Globus pallidus (tissue), 1 donor: ENCODE measurements around the gene CCT6B.
A peak's percentile ranks its signal among the peaks of the same experiment; 100 is the strongest.
"Not testable (repeated sequence)": the region's sequence is repeated elsewhere in the genome, so short reads cannot be mapped to it uniquely, and the experiment has no call there.

ENCODE experiments used
- DNase-seq: peaks from one replicate; pipeline ENCODE4 v3.0.0-alpha.2; 2015; ENCODE audit warnings: low spot score

CCT6B gene

GRCh38 chr17:34961093-34961911 is at the start of gene CCT6B, which contains the start of gene ZNF830:
Gene CCT6B (minus strand): TSS chr17:34961460. CDS start chr17:34961393, 67 bp downstream.
Gene ZNF830 (plus strand): TSS chr17:34961540. CDS start chr17:34961567, 27 bp downstream.
- peak; percentile 92 for DNase-seq

- no peak for DNase-seq
These were observed 48.8 kb upstream of the CCT6B start for GRCh38 chr17:35010093-35010492.

- no peak for DNase-seq
These were observed 45.7 kb upstream of the CCT6B start for GRCh38 chr17:35006961-35007360.

GRCh38 chr17:35006345-35006744 is 45.1 kb upstream of the CCT6B start:
- DNase-seq = no peak

- no peak for DNase-seq
These were observed 42.5 kb upstream of the CCT6B start for GRCh38 chr17:35003778-35004177.

GRCh38 chr17:35002876-35003551 is 41.8 kb upstream of the CCT6B start:
- no peak for DNase-seq

GRCh38 chr17:35001549-35001948 is 40.3 kb upstream of the CCT6B start:
- no peak for DNase-seq

GRCh38 chr17:35000965-35001364 is 39.7 kb upstream of the CCT6B start:
- DNase-seq = not testable (repeated sequence)

GRCh38 chr17:34999456-34999855 is 38.2 kb upstream of the CCT6B start:
- DNase-seq = no peak

- DNase-seq = peak; percentile 87
These were observed 36.9 kb upstream of the CCT6B start for GRCh38 chr17:34998205-34998604.

GRCh38 chr17:34997355-34997862 is 36.1 kb upstream of the CCT6B start:
- DNase-seq = no peak

- no peak for DNase-seq
These were observed 35.4 kb upstream of the CCT6B start for GRCh38 chr17:34996422-34997285.

- DNase-seq = no peak
These were observed 31.8 kb upstream of the CCT6B start for GRCh38 chr17:34993031-34993430.

- DNase-seq = no peak
These were observed 30.3 kb upstream of the CCT6B start for GRCh38 chr17:34991606-34992005.

GRCh38 chr17:34990921-34991365 is 29.7 kb upstream of the CCT6B start:
- DNase-seq = no peak

- no peak for DNase-seq
These were observed 28.2 kb upstream of the CCT6B start for GRCh38 chr17:34989473-34989872.

GRCh38 chr17:34988644-34989043 is 27.4 kb upstream of the CCT6B start:
- DNase-seq = no peak

GRCh38 chr17:34987232-34987631 is 26.0 kb upstream of the CCT6B start:
- DNase-seq = no peak

- no peak for DNase-seq
These were observed 20.4 kb upstream of the CCT6B start for GRCh38 chr17:34981538-34982241.

GRCh38 chr17:34980681-34981537 is 19.6 kb upstream of the CCT6B start:
- DNase-seq = peak; percentile 66

GRCh38 chr17:34980353-34980680 is 19.1 kb upstream of the CCT6B start, which contains the start of gene LIG3:
Gene LIG3 (plus strand): TSS chr17:34980512. CDS start chr17:34983006, 2,494 bp downstream.
- peak; percentile 88 for DNase-seq
